SK-N-MC (cell line): ENCODE measurements around the gene ANP32A.

ENCODE experiments used
- EZH2 ChIP-seq: fragments of 200-600 bp; sonication (generic); IDR thresholded peaks from one replicate; pipeline ENCODE4 v1.6.1; 2017; ENCODE audit warnings: antibody characterized with exemption
- FOXP2 ChIP-seq: optimal IDR thresholded peaks from 2 replicates; pipeline ENCODE3; 2011; ENCODE audit warnings: mild to moderate bottlenecking, moderate library complexity; ENCODE audit not compliant: insufficient read depth; ENCODE audit errors: extremely low read length, control extremely low read depth
- POLR2AphosphoS5 ChIP-seq: IDR thresholded peaks from 2 replicates; pipeline ENCODE4 v1.6.1; 2012; ENCODE audit warnings: mild to moderate bottlenecking, low read depth, low read length, borderline replicate concordance

DNA sequence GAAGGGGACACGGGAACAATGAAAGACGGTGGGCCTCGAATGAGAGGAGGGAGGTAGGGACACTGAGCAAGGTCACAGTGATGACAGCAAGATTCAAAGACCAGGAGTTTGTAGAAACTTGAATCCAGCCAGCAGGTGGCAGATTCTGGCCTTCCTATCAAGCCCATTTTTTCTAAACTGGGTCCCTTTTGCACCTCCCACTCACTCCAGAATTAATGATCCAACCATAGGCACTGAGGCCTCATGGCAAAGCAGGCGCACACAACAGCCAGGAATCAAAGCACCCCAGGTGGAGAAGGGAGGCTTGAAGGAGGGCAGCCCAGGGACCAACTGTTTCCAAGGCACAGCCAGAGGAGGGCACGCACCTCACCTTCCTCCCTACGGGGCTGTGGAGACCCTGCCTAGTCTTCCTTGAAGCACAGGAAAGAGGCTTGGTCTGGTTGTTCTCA lies 90.2 kb downstream of the ANP32A start:
- TF ChIP-seq EZH2: no peak
- TF ChIP-seq POLR2AphosphoS5: no peak
- TF ChIP-seq FOXP2: no peak
